Gastroesophageal sphincter (tissue), 3 donors: ENCODE data around the gene SMOC1.

Experiments used
- POLR2A ChIP-seq, 2 donors: fragments of 450-650 bp; IDR thresholded peaks; one replicate each; pipeline ENCODE4 v1.6.1; 2017; ENCODE audit warnings: antibody characterized with exemption in 2 of 2, mild to moderate bottlenecking in 2 of 2, moderate library complexity in 1 of 2
- POLR2AphosphoS5 ChIP-seq: sonication (generic); formaldehyde crosslinking; IDR thresholded peaks from one replicate; pipeline ENCODE4 v1.6.1; 2017; ENCODE audit warnings: antibody characterized with exemption
- TF ChIP-seq, protein P1 (sequence below), 4 experiments: fragments of 200-600 bp in 2 of 4; fragments of 450-650 bp in 2 of 4; sonication (generic) in 1 of 4; IDR thresholded peaks; one replicate each; pipeline ENCODE4 v1.5.1; 2017 to 2019; ENCODE audit warnings: antibody characterized with exemption in 4 of 4, mild to moderate bottlenecking in 2 of 4, moderate library complexity in 2 of 4

DNA sequence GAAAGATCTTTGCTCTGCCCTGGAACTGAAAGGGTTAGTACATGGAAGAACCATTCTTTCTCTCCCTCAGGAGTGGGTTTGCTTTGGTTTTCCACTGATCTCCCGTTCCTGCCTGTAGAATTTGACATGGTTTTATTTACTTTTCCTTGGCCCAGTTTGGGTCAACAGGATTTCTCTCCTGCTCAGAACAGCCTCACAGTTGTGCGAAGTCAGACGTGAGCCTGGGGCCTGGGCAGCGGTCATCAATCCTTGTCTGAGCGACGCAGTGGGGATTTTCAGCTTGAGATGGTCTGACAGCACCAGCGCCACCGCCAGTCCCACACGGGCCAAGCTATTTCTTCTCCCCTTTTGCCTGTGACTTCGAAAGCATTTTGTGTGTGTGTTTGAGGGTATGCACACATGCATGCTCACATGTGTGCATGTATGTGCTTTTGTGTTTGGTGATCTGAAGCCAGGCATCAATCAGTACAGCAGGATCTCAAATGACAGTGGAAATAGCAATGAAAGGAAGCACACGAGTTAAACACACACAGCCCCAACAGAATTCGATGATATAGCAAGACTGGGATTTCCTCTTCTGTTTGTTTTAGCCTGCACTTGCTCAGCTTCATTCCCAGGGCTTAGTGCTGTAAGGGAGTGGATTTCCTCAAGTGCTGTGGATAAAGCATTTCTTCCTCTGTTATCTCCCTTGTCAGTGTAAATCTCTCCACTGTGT is 58.3 kb downstream of the SMOC1 start:
- TF ChIP-seq, protein P1, sequence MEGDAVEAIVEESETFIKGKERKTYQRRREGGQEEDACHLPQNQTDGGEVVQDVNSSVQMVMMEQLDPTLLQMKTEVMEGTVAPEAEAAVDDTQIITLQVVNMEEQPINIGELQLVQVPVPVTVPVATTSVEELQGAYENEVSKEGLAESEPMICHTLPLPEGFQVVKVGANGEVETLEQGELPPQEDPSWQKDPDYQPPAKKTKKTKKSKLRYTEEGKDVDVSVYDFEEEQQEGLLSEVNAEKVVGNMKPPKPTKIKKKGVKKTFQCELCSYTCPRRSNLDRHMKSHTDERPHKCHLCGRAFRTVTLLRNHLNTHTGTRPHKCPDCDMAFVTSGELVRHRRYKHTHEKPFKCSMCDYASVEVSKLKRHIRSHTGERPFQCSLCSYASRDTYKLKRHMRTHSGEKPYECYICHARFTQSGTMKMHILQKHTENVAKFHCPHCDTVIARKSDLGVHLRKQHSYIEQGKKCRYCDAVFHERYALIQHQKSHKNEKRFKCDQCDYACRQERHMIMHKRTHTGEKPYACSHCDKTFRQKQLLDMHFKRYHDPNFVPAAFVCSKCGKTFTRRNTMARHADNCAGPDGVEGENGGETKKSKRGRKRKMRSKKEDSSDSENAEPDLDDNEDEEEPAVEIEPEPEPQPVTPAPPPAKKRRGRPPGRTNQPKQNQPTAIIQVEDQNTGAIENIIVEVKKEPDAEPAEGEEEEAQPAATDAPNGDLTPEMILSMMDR (IDR thresholded peaks at IDR 0.05), result no peak
- TF ChIP-seq POLR2A (IDR thresholded peaks at IDR 0.05) (no peak), POLR2AphosphoS5 (no peak)
